ENCODE measurements around the gene KLHL5.

- TF ChIP-seq, protein P1, sequence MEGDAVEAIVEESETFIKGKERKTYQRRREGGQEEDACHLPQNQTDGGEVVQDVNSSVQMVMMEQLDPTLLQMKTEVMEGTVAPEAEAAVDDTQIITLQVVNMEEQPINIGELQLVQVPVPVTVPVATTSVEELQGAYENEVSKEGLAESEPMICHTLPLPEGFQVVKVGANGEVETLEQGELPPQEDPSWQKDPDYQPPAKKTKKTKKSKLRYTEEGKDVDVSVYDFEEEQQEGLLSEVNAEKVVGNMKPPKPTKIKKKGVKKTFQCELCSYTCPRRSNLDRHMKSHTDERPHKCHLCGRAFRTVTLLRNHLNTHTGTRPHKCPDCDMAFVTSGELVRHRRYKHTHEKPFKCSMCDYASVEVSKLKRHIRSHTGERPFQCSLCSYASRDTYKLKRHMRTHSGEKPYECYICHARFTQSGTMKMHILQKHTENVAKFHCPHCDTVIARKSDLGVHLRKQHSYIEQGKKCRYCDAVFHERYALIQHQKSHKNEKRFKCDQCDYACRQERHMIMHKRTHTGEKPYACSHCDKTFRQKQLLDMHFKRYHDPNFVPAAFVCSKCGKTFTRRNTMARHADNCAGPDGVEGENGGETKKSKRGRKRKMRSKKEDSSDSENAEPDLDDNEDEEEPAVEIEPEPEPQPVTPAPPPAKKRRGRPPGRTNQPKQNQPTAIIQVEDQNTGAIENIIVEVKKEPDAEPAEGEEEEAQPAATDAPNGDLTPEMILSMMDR (IDR thresholded peaks at IDR 0.05), result no peak
- no peak for TF ChIP-seq POLR2A (IDR thresholded peaks at IDR 0.05)
These were observed 71.6 kb downstream of the KLHL5 start for GRCh38 chr4:39133623-39134022.
